ENCODE measurements around the gene GAK.
A peak's percentile ranks its signal among the peaks of the same experiment; 100 is the strongest.
"Not testable (repeated sequence)": the region's sequence is repeated elsewhere in the genome, so short reads cannot be mapped to it uniquely, and the experiment has no call there.

GAK gene

GRCh38 chr4:952881-953573 lies 20.9 kb upstream of the GAK start:
- FAIRE-seq (no peak), DNase-seq (ENCODE audit: low spot score) (no peak)

- FAIRE-seq (no peak), DNase-seq (ENCODE audit: low spot score) (no peak)
Measured at GRCh38 chr4:951594-952468, 19.7 kb upstream of the GAK start.

GRCh38 chr4:951186-951585 lies 19.1 kb upstream of the GAK start:
- no peak for FAIRE-seq

GRCh38 chr4:950136-951020 lies 18.3 kb upstream of the GAK start:
- DNase-seq (ENCODE audit: low spot score) (no peak), FAIRE-seq (peak; percentile 42)

More at GRCh38 chr4:951186-951585, 19.1 kb upstream of the GAK start:
- DNase-seq (ENCODE audit: low spot score), result no peak

GRCh38 chr4:949656-950055 lies 17.5 kb upstream of the GAK start:
- DNase-seq (ENCODE audit: low spot score) (no peak), FAIRE-seq (no peak)

GRCh38 chr4:948936-949300 lies 16.8 kb upstream of the GAK start:
- no peak for DNase-seq (ENCODE audit: low spot score)
- FAIRE-seq, result no peak

- no peak for DNase-seq (ENCODE audit: low spot score)
- FAIRE-seq, result no peak
Measured at GRCh38 chr4:948101-948935, 16.2 kb upstream of the GAK start.

GRCh38 chr4:947491-947971 lies 15.4 kb upstream of the GAK start:
- FAIRE-seq (no peak), DNase-seq (ENCODE audit: low spot score) (no peak)

GRCh38 chr4:946517-947471 lies 14.7 kb upstream of the GAK start:
- FAIRE-seq, result no peak
- DNase-seq (ENCODE audit: low spot score), result no peak

GRCh38 chr4:946103-946450 lies 14.0 kb upstream of the GAK start:
- DNase-seq (ENCODE audit: low spot score) (no peak), FAIRE-seq (no peak)

GRCh38 chr4:945274-946102 lies 13.4 kb upstream of the GAK start:
- FAIRE-seq, result no peak

GRCh38 chr4:939508-939907 lies 7.4 kb upstream of the GAK start:
- FAIRE-seq, result not testable (repeated sequence)

More at GRCh38 chr4:945274-946102, 13.4 kb upstream of the GAK start:
- DNase-seq (ENCODE audit: low spot score), result no peak

GRCh38 chr4:932713-933070 lies 576 bp upstream of the GAK start:
- no peak for DNase-seq (ENCODE audit: low spot score)
- no peak for FAIRE-seq

More at GRCh38 chr4:939508-939907, 7.4 kb upstream of the GAK start:
- not testable (repeated sequence) for DNase-seq (ENCODE audit: low spot score)

GRCh38 chr4:931194-931959 lies 739 bp downstream of the GAK start:
- FAIRE-seq, result no peak
- DNase-seq (ENCODE audit: low spot score), result no peak

GRCh38 chr4:930827-931193 lies 1.3 kb downstream of the GAK start:
- no peak for DNase-seq (ENCODE audit: low spot score)

GRCh38 chr4:930028-930551 lies 2.0 kb downstream of the GAK start:
- no peak for DNase-seq (ENCODE audit: low spot score)
- FAIRE-seq, result no peak

More at GRCh38 chr4:930827-931193, 1.3 kb downstream of the GAK start:
- FAIRE-seq, result no peak

- FAIRE-seq, result no peak
- DNase-seq (ENCODE audit: low spot score), result no peak
Measured at GRCh38 chr4:929096-929765, 2.9 kb downstream of the GAK start.
